ENCODE data around the gene PHF5A. TPM values are rescaled to one million over a fixed set of nuclear protein-coding genes. Genes with fewer than 3 reads are reported as not detected.

PHF5A gene
- total RNA-seq, 1 experiment from 2014 or later: 85.5 TPM

DNA sequence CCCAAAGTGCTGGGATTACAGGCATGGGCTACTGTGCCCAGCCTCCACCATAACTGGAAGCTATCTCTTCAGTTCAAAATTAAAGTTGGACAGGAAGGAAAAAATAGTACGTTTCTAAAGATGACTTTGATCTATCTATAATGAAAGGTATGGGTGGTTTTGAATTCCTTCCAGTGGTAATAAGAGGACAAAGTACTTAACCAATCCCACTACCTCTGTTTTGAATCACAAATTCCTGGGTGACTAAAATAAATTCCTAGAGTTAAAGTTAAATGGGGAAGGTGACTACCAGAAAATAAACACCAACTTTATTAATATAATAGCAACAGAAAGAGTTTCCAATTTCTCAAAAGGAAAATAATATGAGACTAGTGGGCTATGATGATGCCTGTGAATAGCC, 9.1 kb downstream of the PHF5A start:
- ChIA-PET CTCF (no interaction called here), POLR2A (ENCODE audit: low non-redundant PET) (interaction anchor here (0.7 kb wide), 1 partner anchor 13 kb away, joined by 5 read pairs; no protein-coding TSS in a partner anchor)
- no peak for TF ChIP-seq EZH2 (IDR thresholded peaks at IDR 0.05; ENCODE audit: borderline replicate concordance, low read depth, low read length, poor library complexity, severe bottlenecking)
- TF ChIP-seq, protein P1, sequence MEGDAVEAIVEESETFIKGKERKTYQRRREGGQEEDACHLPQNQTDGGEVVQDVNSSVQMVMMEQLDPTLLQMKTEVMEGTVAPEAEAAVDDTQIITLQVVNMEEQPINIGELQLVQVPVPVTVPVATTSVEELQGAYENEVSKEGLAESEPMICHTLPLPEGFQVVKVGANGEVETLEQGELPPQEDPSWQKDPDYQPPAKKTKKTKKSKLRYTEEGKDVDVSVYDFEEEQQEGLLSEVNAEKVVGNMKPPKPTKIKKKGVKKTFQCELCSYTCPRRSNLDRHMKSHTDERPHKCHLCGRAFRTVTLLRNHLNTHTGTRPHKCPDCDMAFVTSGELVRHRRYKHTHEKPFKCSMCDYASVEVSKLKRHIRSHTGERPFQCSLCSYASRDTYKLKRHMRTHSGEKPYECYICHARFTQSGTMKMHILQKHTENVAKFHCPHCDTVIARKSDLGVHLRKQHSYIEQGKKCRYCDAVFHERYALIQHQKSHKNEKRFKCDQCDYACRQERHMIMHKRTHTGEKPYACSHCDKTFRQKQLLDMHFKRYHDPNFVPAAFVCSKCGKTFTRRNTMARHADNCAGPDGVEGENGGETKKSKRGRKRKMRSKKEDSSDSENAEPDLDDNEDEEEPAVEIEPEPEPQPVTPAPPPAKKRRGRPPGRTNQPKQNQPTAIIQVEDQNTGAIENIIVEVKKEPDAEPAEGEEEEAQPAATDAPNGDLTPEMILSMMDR (conservative IDR thresholded peaks at IDR 0.05; ENCODE audit: low read depth, low read length): no peak
- intact Hi-C loops (cut with micrococcal nuclease; ENCODE audit: unreplicated experiment): no loop called here
- H3K4me3 ChIP-seq (ENCODE audit: low read depth, low read length, poor library complexity, severe bottlenecking): no peak overlapping the region
- BruUV-seq (replicated peaks): no TSS peak
- no peak overlapping the region for H3K27ac ChIP-seq (ENCODE audit: low read depth, low read length, poor library complexity, severe bottlenecking)
- peaks cover 43% of the 10 kb centered on the region for H3K36me3 ChIP-seq (ENCODE audit: insufficient read depth, low read length, poor library complexity, severe bottlenecking)
- no peaks in the 10 kb centered on the region for H3K27me3 ChIP-seq (replicated peaks; ENCODE audit: insufficient read depth, low read depth, low read length, poor library complexity)
- no peak for DNase-seq (ENCODE audit: low spot score)
- no peaks in the 10 kb centered on the region for H3K9me3 ChIP-seq (ENCODE audit: low read depth, low read length, poor library complexity, severe bottlenecking)
- no peaks in the 10 kb centered on the region for H3K4me1 ChIP-seq (ENCODE audit: insufficient read depth, low read length, poor library complexity, severe bottlenecking)

DNA sequence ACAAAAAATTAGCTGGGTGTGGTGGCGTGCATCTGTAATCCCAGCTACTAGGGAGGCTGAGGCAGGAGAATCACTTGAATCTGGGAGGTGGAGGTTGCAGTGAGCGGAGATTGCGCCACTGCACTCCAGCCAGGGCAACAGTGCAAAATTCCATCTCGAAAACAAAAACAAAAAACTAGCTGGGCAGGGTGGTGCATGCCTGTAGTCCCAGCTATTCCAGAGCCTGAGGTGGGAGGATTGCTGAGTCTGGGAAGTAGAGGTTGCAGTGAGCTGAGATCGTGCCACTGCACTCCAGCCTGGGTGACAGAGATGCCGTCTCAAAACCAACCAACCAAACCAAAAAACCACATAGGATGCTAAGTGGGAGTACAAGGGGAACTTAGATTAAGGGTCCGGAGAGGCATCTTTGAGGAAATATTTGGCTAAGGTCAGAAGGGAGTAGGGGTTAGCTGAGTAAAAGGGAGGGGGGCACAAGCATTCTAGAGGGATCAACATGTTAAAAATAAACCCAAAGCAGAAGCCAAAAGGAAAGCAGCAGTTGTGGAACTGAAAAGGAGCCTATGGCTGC, 10.2 kb downstream of the PHF5A start:
- intact Hi-C loops (cut with micrococcal nuclease; ENCODE audit: unreplicated experiment): no loop called here
- Histone ChIP-seq H3K9me3 (ENCODE audit: low read depth, low read length, poor library complexity, severe bottlenecking) (no peaks in the 10 kb centered on the region), H3K4me1 (ENCODE audit: insufficient read depth, low read length, poor library complexity, severe bottlenecking) (no peaks in the 10 kb centered on the region), H3K4me3 (ENCODE audit: low read depth, low read length, poor library complexity, severe bottlenecking) (no peak overlapping the region), H3K36me3 (ENCODE audit: insufficient read depth, low read length, poor library complexity, severe bottlenecking) (peaks cover 34% of the 10 kb centered on the region), H3K27ac (ENCODE audit: low read depth, low read length, poor library complexity, severe bottlenecking) (no peak overlapping the region), H3K27me3 (replicated peaks; ENCODE audit: insufficient read depth, low read depth, low read length, poor library complexity) (no peaks in the 10 kb centered on the region)
- ChIA-PET CTCF (no interaction called here), POLR2A (ENCODE audit: low non-redundant PET) (no interaction called here)
- TF ChIP-seq EZH2 (IDR thresholded peaks at IDR 0.05; ENCODE audit: borderline replicate concordance, low read depth, low read length, poor library complexity, severe bottlenecking): no peak
- TF ChIP-seq, protein P1 (conservative IDR thresholded peaks at IDR 0.05; ENCODE audit: low read depth, low read length): no peak
- no peak for DNase-seq (ENCODE audit: low spot score)
- BruUV-seq (replicated peaks): no TSS peak

DNA sequence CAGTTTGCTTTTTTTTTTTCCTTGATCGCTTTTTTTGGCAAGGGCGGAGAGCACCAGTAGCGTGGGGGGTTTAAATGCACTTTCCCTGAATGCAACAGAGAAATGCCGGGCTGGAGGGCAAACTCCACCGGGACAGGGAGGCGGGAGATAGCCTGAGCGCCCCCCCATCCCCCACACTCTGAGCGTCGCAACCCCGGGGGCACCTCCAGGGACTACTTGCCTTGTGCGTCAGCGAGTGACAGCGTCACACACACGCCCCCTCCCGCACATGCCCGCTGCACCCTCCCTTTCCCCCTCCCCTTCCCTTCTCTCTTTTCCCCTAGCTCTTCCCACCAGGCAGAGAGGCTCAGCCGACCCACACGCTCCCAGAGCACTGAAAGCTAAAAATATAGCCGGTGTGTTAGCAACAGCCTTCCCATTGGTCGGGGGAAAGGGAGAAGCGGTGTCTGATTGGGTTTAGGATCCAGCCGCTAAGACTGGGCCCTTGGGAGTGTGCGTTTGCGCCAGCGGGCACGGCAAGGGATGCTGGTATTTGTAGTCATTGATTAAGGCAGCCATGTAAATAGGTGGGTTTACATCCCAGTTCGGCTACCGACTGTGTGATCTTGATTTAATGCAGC, 20.2 kb downstream of the PHF5A start:
- Histone ChIP-seq H3K4me3 (ENCODE audit: low read depth, low read length, poor library complexity, severe bottlenecking) (peak overlapping the region; percentile 100), H3K27me3 (replicated peaks; ENCODE audit: insufficient read depth, low read depth, low read length, poor library complexity) (no peaks in the 10 kb centered on the region), H3K9me3 (ENCODE audit: low read depth, low read length, poor library complexity, severe bottlenecking) (no peaks in the 10 kb centered on the region), H3K27ac (ENCODE audit: low read depth, low read length, poor library complexity, severe bottlenecking) (peak overlapping the region; percentile 100), H3K4me1 (ENCODE audit: insufficient read depth, low read length, poor library complexity, severe bottlenecking) (peaks cover 14% of the 10 kb centered on the region), H3K36me3 (ENCODE audit: insufficient read depth, low read length, poor library complexity, severe bottlenecking) (peaks cover under 1% of the 10 kb centered on the region)
- CTCF ChIA-PET: interaction anchor here (0.6 kb wide), 1 partner anchor 53 kb away, joined by 4 read pairs; no protein-coding TSS in a partner anchor
- intact Hi-C loops (cut with micrococcal nuclease; ENCODE audit: unreplicated experiment): loop anchor here (5.0 kb wide), 1 partner anchor 356 kb away; the partner anchor contains the start of gene EP300
- POLR2A ChIA-PET (ENCODE audit: low non-redundant PET): interaction anchor here (0.5 to 1.0 kb wide), 6 partner anchors 14 to 168 kb away, joined by 3 to 10 read pairs (median 6); partner anchors contain the start of genes ACO2 and PHF5A
- peak; percentile 100 for DNase-seq (ENCODE audit: low spot score)
- TF ChIP-seq, protein P1 (conservative IDR thresholded peaks at IDR 0.05; ENCODE audit: low read depth, low read length): no peak
- TF ChIP-seq EZH2 (IDR thresholded peaks at IDR 0.05; ENCODE audit: borderline replicate concordance, low read depth, low read length, poor library complexity, severe bottlenecking): no peak
- BruUV-seq (replicated peaks): no TSS peak

Data from A673 (cell line).